Fibroblast of lung (primary cell): ENCODE results near the gene SYNJ2. TPM values are rescaled to one million over a fixed set of nuclear protein-coding genes. Genes with fewer than 3 reads are reported as not detected.

Experiments used
- DNase-seq, 2 donors: peaks; one replicate each; pipeline versions ENCODE4 v3.0.0 to v3.0.0-alpha.2; 2010; ENCODE audit warnings: low read depth in 2 of 2
- H2AFZ ChIP-seq: 2 replicates; pipeline ENCODE4 v1.5.1; 2012; ENCODE audit warnings: low read length, control low read depth, inconsistent platforms
- H3K27ac ChIP-seq: 2 replicates; pipeline ENCODE4 v1.5.1; 2011; ENCODE audit warnings: low read length, control low read depth; ENCODE audit not compliant: insufficient read depth
- H3K27me3 ChIP-seq: 2 replicates; pipeline ENCODE4 v1.5.1; 2011; ENCODE audit warnings: mild to moderate bottlenecking, low read length; ENCODE audit not compliant: control insufficient read depth, insufficient read depth
- H3K36me3 ChIP-seq: 2 replicates; pipeline ENCODE4 v1.5.1; 2011; ENCODE audit warnings: low read length; ENCODE audit not compliant: control insufficient read depth, insufficient read depth
- H3K4me1 ChIP-seq: 2 replicates; pipeline ENCODE4 v1.5.1; 2011; ENCODE audit warnings: low read length; ENCODE audit not compliant: control insufficient read depth, insufficient read depth; ENCODE audit errors: extremely low read depth
- H3K4me2 ChIP-seq: 2 replicates; pipeline ENCODE4 v1.5.1; 2011; ENCODE audit warnings: low read length, control low read depth; ENCODE audit not compliant: insufficient read depth; ENCODE audit errors: extremely low read depth
- H3K4me3 ChIP-seq, 4 experiments: fragments of 200-600 bp in 1 of 4; sonication (generic) in 1 of 4; replicated peaks in 1 of 4; 2 replicates each; pipeline ENCODE4 v1.5.1; 2011 to 2016; ENCODE audit warnings: low read length in 4 of 4, low read depth in 3 of 4, mild to moderate bottlenecking in 3 of 4, control low read depth in 2 of 4, inconsistent platforms in 1 of 4, mixed read lengths in 1 of 4; ENCODE audit not compliant: insufficient read depth in 1 of 4; ENCODE audit errors: control extremely low read depth in 1 of 4
- H3K79me2 ChIP-seq: 2 replicates; pipeline ENCODE4 v1.5.1; 2012; ENCODE audit warnings: mild to moderate bottlenecking, low read length, inconsistent platforms; ENCODE audit not compliant: control insufficient read depth, insufficient read depth
- H3K9ac ChIP-seq: 2 replicates; pipeline ENCODE4 v1.5.1; 2011; ENCODE audit warnings: mild to moderate bottlenecking, low read length, control low read depth; ENCODE audit not compliant: insufficient read depth
- H3K9me3 ChIP-seq: 2 replicates; pipeline ENCODE4 v1.5.1; 2012; ENCODE audit warnings: low read depth, low read length; ENCODE audit not compliant: control insufficient read depth, insufficient read depth
- H4K20me1 ChIP-seq: 2 replicates; pipeline ENCODE4 v1.5.1; 2011; ENCODE audit warnings: low read length; ENCODE audit not compliant: control insufficient read depth, insufficient read depth; ENCODE audit errors: extremely low read depth
- EZH2 ChIP-seq: IDR thresholded peaks from 2 replicates; pipeline ENCODE4 v1.5.1; 2012; ENCODE audit warnings: low read length, control low read depth, mild to moderate bottlenecking; ENCODE audit errors: missing control alignments
- polyA plus RNA-seq, 2 donors: library from polyadenylated mRNA; depleted of rRNA in 1 of 2; stranded (reverse) in 1 of 2; unstranded in 1 of 2; fragments of >200 nt; gene quantifications; 2 replicates each; pipeline ENCODE4 v1.2.1, GENCODE V29; 2011 to 2012; ENCODE audit warnings: missing spikeins in 1 of 2
- total RNA-seq: library from RNA; depleted of rRNA; stranded (reverse); fragments of >200 nt; gene quantifications from 2 replicates; pipeline ENCODE4 v1.2.1, GENCODE V29; 2014
- TF ChIP-seq, protein P1 (sequence below), 2 donors: IDR thresholded peaks in 1 of 2; conservative IDR thresholded peaks in 1 of 2; 1 replicate in 1 of 2; 2 replicates in 1 of 2; pipeline ENCODE4 v1.5.1; 2011 to 2012; ENCODE audit warnings: low read length in 2 of 2, control low read depth in 1 of 2, inconsistent platforms in 1 of 2, low read depth in 1 of 2, mild to moderate bottlenecking in 1 of 2

The SYNJ2 gene
- total and polyA plus RNA-seq, 2 donors (not counting 1 experiment from before 2014, with no cell fraction given), result 23.5 to 57.3 TPM

DNA sequence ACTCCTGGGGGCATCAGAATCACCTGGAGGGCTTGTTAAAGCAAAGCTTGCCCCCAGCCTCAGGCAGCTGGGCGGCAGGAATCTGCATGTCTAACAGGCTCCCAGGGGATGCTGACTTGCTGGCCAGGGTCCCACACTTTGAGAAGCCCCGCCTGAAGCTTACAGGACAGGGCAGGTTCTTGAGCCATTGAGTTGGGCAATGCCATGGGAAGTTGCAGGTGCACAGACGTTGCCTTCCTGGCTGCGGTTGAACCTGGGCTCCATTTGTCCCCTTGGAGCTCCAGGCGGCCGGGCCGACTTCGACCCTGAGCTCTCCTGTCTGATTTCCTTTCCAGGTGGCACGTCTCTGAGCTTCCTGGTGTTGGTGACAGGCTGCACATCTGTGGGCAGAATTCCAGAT, 46.8 kb downstream of the SYNJ2 start:
- H3K27ac ChIP-seq, result peak overlapping the region; percentile 15
- no peak for DNase-seq
- no peak overlapping the region for H3K4me2 ChIP-seq

GRCh38 chr6:158028876-158029275, 47.2 kb downstream of the SYNJ2 start:
- H3K36me3 ChIP-seq, result peaks cover 5% of the 10 kb centered on the region
- H2AFZ ChIP-seq, result no peak overlapping the region
- H3K9ac ChIP-seq, result no peak overlapping the region
- no peaks in the 10 kb centered on the region for H3K9me3 ChIP-seq
- peaks cover 49% of the 10 kb centered on the region for H3K79me2 ChIP-seq
- H3K4me2 ChIP-seq, result no peak overlapping the region
- H3K27me3 ChIP-seq, result no peaks in the 10 kb centered on the region
- no peak for DNase-seq
- H4K20me1 ChIP-seq, result no peaks in the 10 kb centered on the region
- H3K4me1 ChIP-seq, result peaks cover 51% of the 10 kb centered on the region
- TF ChIP-seq EZH2, result no peak
- TF ChIP-seq, protein P1, sequence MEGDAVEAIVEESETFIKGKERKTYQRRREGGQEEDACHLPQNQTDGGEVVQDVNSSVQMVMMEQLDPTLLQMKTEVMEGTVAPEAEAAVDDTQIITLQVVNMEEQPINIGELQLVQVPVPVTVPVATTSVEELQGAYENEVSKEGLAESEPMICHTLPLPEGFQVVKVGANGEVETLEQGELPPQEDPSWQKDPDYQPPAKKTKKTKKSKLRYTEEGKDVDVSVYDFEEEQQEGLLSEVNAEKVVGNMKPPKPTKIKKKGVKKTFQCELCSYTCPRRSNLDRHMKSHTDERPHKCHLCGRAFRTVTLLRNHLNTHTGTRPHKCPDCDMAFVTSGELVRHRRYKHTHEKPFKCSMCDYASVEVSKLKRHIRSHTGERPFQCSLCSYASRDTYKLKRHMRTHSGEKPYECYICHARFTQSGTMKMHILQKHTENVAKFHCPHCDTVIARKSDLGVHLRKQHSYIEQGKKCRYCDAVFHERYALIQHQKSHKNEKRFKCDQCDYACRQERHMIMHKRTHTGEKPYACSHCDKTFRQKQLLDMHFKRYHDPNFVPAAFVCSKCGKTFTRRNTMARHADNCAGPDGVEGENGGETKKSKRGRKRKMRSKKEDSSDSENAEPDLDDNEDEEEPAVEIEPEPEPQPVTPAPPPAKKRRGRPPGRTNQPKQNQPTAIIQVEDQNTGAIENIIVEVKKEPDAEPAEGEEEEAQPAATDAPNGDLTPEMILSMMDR (conservative IDR thresholded peaks at IDR 0.05 in 1 of 2, IDR thresholded peaks at IDR 0.05 in 1 of 2; ENCODE audit: low read depth in 1 of 2, low read length in 2 of 2), result no peak
- no peak overlapping the region for H3K4me3 ChIP-seq
- no peak overlapping the region for H3K27ac ChIP-seq

More for the DNA sequence above, 46.8 kb downstream of the SYNJ2 start:
- H3K27me3 ChIP-seq, result no peaks in the 10 kb centered on the region
- peaks cover 3% of the 10 kb centered on the region for H3K36me3 ChIP-seq
- H3K4me3 ChIP-seq, result no peak overlapping the region
- no peaks in the 10 kb centered on the region for H4K20me1 ChIP-seq
- H3K4me1 ChIP-seq, result peaks cover 48% of the 10 kb centered on the region
- no peaks in the 10 kb centered on the region for H3K9me3 ChIP-seq
- TF ChIP-seq, protein P1 (conservative IDR thresholded peaks at IDR 0.05 in 1 of 2, IDR thresholded peaks at IDR 0.05 in 1 of 2; ENCODE audit: low read depth in 1 of 2, low read length in 2 of 2), result no peak
- no peak for TF ChIP-seq EZH2
- peaks cover 49% of the 10 kb centered on the region for H3K79me2 ChIP-seq
- H2AFZ ChIP-seq, result no peak overlapping the region
- H3K9ac ChIP-seq, result no peak overlapping the region

DNA sequence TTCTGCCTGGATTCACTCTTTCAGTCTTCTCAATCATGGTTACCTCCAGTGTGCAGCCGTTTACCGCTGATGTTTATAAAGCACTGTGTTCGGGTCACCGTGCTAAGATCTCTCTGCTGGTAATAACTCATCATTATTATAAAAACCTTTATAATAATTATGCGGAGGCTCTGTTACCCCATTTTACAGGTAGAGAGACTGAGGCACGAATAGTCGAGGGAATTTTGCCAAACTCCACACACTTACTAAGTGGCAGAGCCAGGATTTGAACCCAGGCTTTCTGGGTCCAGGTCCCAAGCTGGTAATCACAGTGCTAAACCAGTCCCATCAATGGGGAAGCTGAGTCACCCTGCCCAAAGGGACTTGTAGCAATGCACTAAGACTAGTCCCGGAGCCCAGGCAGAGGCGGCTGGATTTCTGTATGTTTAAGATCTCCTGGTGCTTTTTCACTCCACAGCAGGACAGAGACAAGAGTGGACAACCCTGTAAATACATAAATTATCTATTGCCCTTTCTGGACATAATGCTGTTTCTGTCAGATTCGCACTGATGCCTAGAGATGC, 48.1 kb downstream of the SYNJ2 start:
- Histone ChIP-seq H3K36me3 (peaks cover 10% of the 10 kb centered on the region), H3K27me3 (no peaks in the 10 kb centered on the region), H3K9ac (no peak overlapping the region), H3K27ac (peak overlapping the region; percentile 29), H3K79me2 (peaks cover 48% of the 10 kb centered on the region), H3K4me1 (peaks cover 51% of the 10 kb centered on the region), H3K4me3 (no peak overlapping the region), H4K20me1 (no peaks in the 10 kb centered on the region), H2AFZ (no peak overlapping the region), H3K4me2 (no peak overlapping the region), H3K9me3 (no peaks in the 10 kb centered on the region)
- DNase-seq, result no peak
- TF ChIP-seq EZH2, result no peak
- TF ChIP-seq, protein P1 (conservative IDR thresholded peaks at IDR 0.05 in 1 of 2, IDR thresholded peaks at IDR 0.05 in 1 of 2; ENCODE audit: low read depth in 1 of 2, low read length in 2 of 2), result no peak
